WTC11 (cell line): ENCODE measurements around the gene PRXL2C. TPM values are rescaled to one million over a fixed set of nuclear protein-coding genes. Genes with fewer than 3 reads are reported as not detected.

ENCODE experiments used
- ATAC-seq: fragments of 200-7000 bp; cut with Tn5 transposase; 2 replicates; pipeline ENCODE4 v1.10.0; 2021; ENCODE audit warnings: mild to moderate bottlenecking, moderate library complexity
- CTCF ChIA-PET: fragments of 300-600 bp; sonication (Branson Sonifier 250); formaldehyde crosslinking; loops from one replicate; lab custom pipeline; 2021; ENCODE audit warnings: antibody characterized with exemption; lab: Charles Lee
- POLR2A ChIA-PET: fragments of 350-600 bp; sonication (Branson Sonifier 250); formaldehyde crosslinking; loops from one replicate; lab custom pipeline; 2021; ENCODE audit warnings: antibody characterized with exemption; lab: Charles Lee
- DNase-seq: peaks from one replicate; pipeline ENCODE4 v3.0.0; 2021; ENCODE audit warnings: low spot score
- H3K27ac Mint-ChIP-seq: 2 replicates; pipeline ENCODE4 v1.8.0; 2021; ENCODE audit warnings: mixed read lengths
- H3K27me3 Mint-ChIP-seq: 2 replicates; pipeline ENCODE4 v1.8.0; 2021; ENCODE audit warnings: low read depth, mild to moderate bottlenecking, moderate library complexity, mixed read lengths
- H3K36me3 Mint-ChIP-seq: 2 replicates; pipeline ENCODE4 v1.8.0; 2021; ENCODE audit warnings: mixed read lengths
- H3K4me1 Mint-ChIP-seq: 2 replicates; pipeline ENCODE4 v1.8.0; 2022; ENCODE audit warnings: mixed read lengths
- H3K4me3 Mint-ChIP-seq: 2 replicates; pipeline ENCODE4 v1.8.0; 2021; ENCODE audit warnings: mild to moderate bottlenecking, moderate library complexity, mixed read lengths
- H3K9me3 Mint-ChIP-seq: 2 replicates; pipeline ENCODE4 v1.8.0; 2021; ENCODE audit warnings: mixed read lengths
- ATF2 ChIP-seq: sonication (generic); formaldehyde crosslinking; IDR thresholded peaks from 2 replicates; pipeline ENCODE4 v1.8.1; 2022; ENCODE audit warnings: low read depth, missing genetic modification reagents, borderline replicate concordance
- CBFB ChIP-seq: sonication (generic); formaldehyde crosslinking; IDR thresholded peaks from 2 replicates; pipeline ENCODE4 v1.8.1; 2022; ENCODE audit warnings: mild to moderate bottlenecking, low read depth, missing genetic modification reagents
- CDX4 ChIP-seq: fragments of 250-450 bp; sonication (Bioruptor Pico); IDR thresholded peaks from 2 replicates; pipeline ENCODE4 v1.9.0; 2021; ENCODE audit warnings: moderate library complexity, mild to moderate bottlenecking, inconsistent platforms, borderline replicate concordance
- FOXK1 ChIP-seq: sonication (generic); formaldehyde crosslinking; IDR thresholded peaks from 2 replicates; pipeline ENCODE4 v1.8.0; 2022; ENCODE audit warnings: mild to moderate bottlenecking, moderate library complexity, missing genetic modification reagents
- FOXP1 ChIP-seq: sonication (generic); formaldehyde crosslinking; IDR thresholded peaks from 2 replicates; pipeline ENCODE4 v1.8.0; 2022; ENCODE audit warnings: missing genetic modification reagents, mild to moderate bottlenecking, moderate library complexity, borderline replicate concordance
- GABPB1 ChIP-seq: sonication (generic); formaldehyde crosslinking; IDR thresholded peaks from 2 replicates; pipeline ENCODE4 v1.8.1; 2023; ENCODE audit warnings: mild to moderate bottlenecking, missing genetic modification reagents
- MLX ChIP-seq: sonication (generic); formaldehyde crosslinking; IDR thresholded peaks from 2 replicates; pipeline ENCODE4 v1.8.1; 2023; ENCODE audit warnings: mild to moderate bottlenecking, missing genetic modification reagents, moderate library complexity
- MXD4 ChIP-seq: fragments of 250-450 bp; sonication (Bioruptor Pico); IDR thresholded peaks from 2 replicates; pipeline ENCODE4 v1.8.0; 2021; ENCODE audit warnings: mild to moderate bottlenecking, moderate library complexity, borderline replicate concordance
- NFE2L1 ChIP-seq: sonication (generic); formaldehyde crosslinking; IDR thresholded peaks from 2 replicates; pipeline ENCODE4 v1.8.1; 2023; ENCODE audit warnings: missing genetic modification reagents
- NFYB ChIP-seq: sonication (generic); formaldehyde crosslinking; conservative IDR thresholded peaks from 2 replicates; pipeline ENCODE4 v1.8.0; 2022; ENCODE audit warnings: low read depth, missing genetic modification reagents
- NR3C1 ChIP-seq: sonication (generic); formaldehyde crosslinking; conservative IDR thresholded peaks from 2 replicates; pipeline ENCODE4 v1.8.1; 2023; ENCODE audit warnings: low read depth, mild to moderate bottlenecking, missing genetic modification reagents
- PRDM15 ChIP-seq: sonication (generic); formaldehyde crosslinking; IDR thresholded peaks from 2 replicates; pipeline ENCODE4 v1.8.0; 2022; ENCODE audit warnings: missing genetic modification reagents
- SP1 ChIP-seq: sonication (generic); formaldehyde crosslinking; conservative IDR thresholded peaks from 2 replicates; pipeline ENCODE4 v1.8.1; 2022; ENCODE audit warnings: missing genetic modification reagents
- TCF7 ChIP-seq: sonication (generic); formaldehyde crosslinking; IDR thresholded peaks from 2 replicates; pipeline ENCODE4 v1.8.0; 2022; ENCODE audit warnings: mild to moderate bottlenecking, low read depth, missing genetic modification reagents, moderate library complexity
- TP53 ChIP-seq: sonication (generic); formaldehyde crosslinking; IDR thresholded peaks from 2 replicates; pipeline ENCODE4 v1.8.1; 2023; ENCODE audit warnings: mild to moderate bottlenecking, missing genetic modification reagents
- ZNF121 ChIP-seq: sonication (generic); formaldehyde crosslinking; IDR thresholded peaks from 2 replicates; pipeline ENCODE4 v1.8.0; 2023; ENCODE audit warnings: missing genetic modification reagents
- ZNF219 ChIP-seq: sonication (generic); formaldehyde crosslinking; IDR thresholded peaks from 2 replicates; pipeline ENCODE4 v1.8.0; 2023; ENCODE audit warnings: missing genetic modification reagents, mild to moderate bottlenecking, borderline replicate concordance
- ZNF416 ChIP-seq: fragments of 250-450 bp; sonication (Bioruptor Pico); IDR thresholded peaks from 2 replicates; pipeline ENCODE4 v1.9.0; 2021; ENCODE audit warnings: mild to moderate bottlenecking, inconsistent platforms
- ZNF532 ChIP-seq: fragments of 250-450 bp; sonication (Bioruptor Pico); IDR thresholded peaks from 2 replicates; pipeline ENCODE4 v1.9.0; 2021; ENCODE audit warnings: mild to moderate bottlenecking, borderline replicate concordance
- ZNF671 ChIP-seq: fragments of 250-450 bp; sonication (Bioruptor Pico); IDR thresholded peaks from 2 replicates; pipeline ENCODE4 v1.8.0; 2021; ENCODE audit warnings: mild to moderate bottlenecking
- total RNA-seq: library from RNA; stranded (reverse); gene quantifications from 3 replicates; pipeline ENCODE4 v1.2.3, GENCODE V29; 2021

Gene PRXL2C
- total RNA-seq, 1 experiment from 2014 or later: 7.5 TPM

- TF ChIP-seq PRDM15 (CRISPR knock-in tag) (no peak), NR3C1 (CRISPR knock-in tag) (0 out of 2 replicates have a peak, but pooled peaks have one; percentile 61), TCF7 (CRISPR knock-in tag) (no peak), ATF2 (no peak), ZNF671 (CRISPR knock-in tag) (no peak), FOXP1 (CRISPR knock-in tag) (peak; percentile 65; the same call in 1 of the 2 replicates), NFE2L1 (CRISPR knock-in tag) (no peak), ZNF121 (no peak), CBFB (CRISPR knock-in tag) (no peak; the same call in 1 of the 2 replicates), TP53 (CRISPR knock-in tag) (peak; percentile 69; the same call in 1 of the 2 replicates), ZNF532 (CRISPR knock-in tag) (no peak)
These were observed 31.7 kb upstream of the PRXL2C start (continued) for GRCh38 chr9:96686638-96687335.

- Mint-ChIP-seq H3K4me1 (no peaks in the 10 kb centered on the region), H3K27me3 (no peaks in the 10 kb centered on the region; the same call in 1 of the 2 replicates), H3K9me3 (no peaks in the 10 kb centered on the region), H3K27ac (no peak overlapping the region), H3K4me3 (no peak overlapping the region), H3K36me3 (no peaks in the 10 kb centered on the region)
- CTCF ChIA-PET: interaction anchor here (0.9 to 1.2 kb wide), 2 partner anchors 14 to 15 kb away, joined by 3 read pairs; no protein-coding TSS in a partner anchor
- ATAC-seq (no peak), DNase-seq (no peak)
- POLR2A ChIA-PET: no interaction called here
- TF ChIP-seq NFYB (CRISPR knock-in tag) (no peak), MLX (no peak), CDX4 (CRISPR knock-in tag) (no peak), SP1 (CRISPR knock-in tag) (no peak), GABPB1 (CRISPR knock-in tag) (no peak), MXD4 (no peak), ZNF416 (CRISPR knock-in tag) (no peak), TCF7 (CRISPR knock-in tag) (no peak), PRDM15 (CRISPR knock-in tag) (no peak), ZNF219 (CRISPR knock-in tag) (no peak), FOXK1 (CRISPR knock-in tag) (no peak)
These were observed 25.8 kb upstream of the PRXL2C start for GRCh38 chr9:96680812-96681499.
